Activated T-helper 1 cell treated with Interleukin-2 at 50 U/mL for 16 hours (primary cell): ENCODE results near the gene EDIL3.

ENCODE experiments used
- DNase-seq: peaks from one replicate; pipeline ENCODE4 v3.0.0-alpha.2; 2020; ENCODE audit warnings: low read depth

EDIL3 gene

DNA sequence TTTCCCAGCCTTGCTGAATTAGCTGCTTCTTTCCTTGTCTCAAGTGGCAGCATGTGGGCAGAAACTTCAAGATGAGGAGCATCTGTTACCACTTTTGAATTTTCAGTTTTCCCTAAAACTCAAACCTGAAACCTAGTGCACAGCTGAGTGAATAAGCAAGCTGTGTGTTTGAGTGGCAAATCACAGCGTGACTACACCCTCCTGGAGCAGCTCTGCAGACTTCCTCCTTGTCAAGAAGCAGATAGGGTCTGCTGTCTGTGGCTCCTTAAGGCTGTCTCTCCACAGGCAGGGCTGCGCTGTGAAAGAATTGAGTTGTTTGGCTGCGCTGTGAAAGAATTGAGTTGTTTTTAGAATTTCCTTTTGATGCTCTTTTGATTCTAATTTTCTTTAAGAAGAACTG is 484.4 kb downstream of the EDIL3 start:
- no peak for DNase-seq

DNA sequence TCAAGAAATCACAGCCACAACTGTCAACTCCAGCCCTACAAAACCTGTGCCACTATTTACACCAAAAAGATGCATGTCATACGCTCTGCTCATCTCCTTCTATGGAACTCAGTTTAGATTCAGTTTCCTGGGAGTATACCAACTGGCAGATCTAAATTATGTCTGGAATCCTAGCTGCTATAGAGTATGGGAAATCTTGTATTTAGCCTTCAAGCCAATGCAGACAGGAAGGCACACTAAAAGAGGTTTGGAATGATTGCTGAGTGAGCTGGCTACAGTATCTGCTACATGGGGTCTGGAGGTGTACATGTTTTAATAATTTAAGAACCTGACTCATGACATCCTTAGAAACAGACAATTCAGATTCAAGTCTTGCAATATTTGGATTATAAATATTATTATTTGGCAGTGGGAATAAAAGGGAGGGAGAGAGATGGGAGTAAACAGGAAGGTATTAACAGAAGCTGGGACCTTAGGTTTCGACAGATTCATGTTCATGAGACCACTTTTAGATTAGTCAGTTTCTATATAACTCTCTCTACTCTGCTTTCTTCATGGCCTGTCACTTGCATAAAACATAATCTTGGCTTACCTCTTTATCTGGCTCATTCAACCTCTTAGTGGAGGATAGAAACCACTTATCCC is 485.2 kb downstream of the EDIL3 start:
- DNase-seq = no peak

DNA sequence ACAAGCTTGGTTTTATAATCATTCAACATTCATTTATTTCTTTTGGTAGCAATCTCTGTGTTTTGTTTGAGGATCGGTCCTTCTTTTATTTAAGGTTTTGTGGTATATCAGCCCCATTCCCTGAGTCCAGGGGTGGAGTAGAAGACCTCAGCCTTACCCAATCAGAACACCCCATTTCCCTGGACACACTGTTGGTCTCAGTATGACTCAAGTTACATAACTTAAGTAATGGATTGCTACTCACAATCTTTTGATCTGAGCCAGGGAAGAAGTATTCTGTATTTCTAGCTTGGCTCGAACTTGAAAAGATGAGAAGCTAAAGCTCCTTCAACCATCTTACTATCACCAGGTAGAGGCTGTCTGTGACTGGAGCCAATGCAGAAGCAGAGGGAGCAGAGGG is 488.8 kb downstream of the EDIL3 start:
- DNase-seq = no peak

DNA sequence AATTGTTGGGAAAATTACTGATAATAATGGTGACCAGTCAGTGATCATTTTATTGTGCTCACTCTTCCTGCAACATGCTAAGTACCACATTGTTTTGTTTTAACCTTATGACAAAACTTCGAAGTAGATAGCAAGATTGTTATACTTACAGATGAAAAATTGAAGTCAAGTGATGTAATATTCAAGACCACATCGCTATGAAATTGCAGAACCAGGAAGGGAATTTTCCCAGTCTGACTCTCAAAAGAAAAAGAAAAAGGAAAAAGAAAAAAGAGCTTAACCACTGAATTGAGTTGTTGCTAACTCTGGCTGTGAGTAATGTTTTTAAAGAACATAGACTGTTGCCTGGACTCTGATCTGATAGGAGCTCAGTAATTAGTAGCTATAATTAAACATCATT is 493.4 kb downstream of the EDIL3 start:
- no peak for DNase-seq
